NCI-H2107 treated with DMSO at 0.1 percent for 48 hours (cell line): ENCODE results near the gene TRAF7.
A peak's percentile ranks its signal among the peaks of the same experiment; 100 is the strongest.
"Not testable (repeated sequence)": the region's sequence is repeated elsewhere in the genome, so short reads cannot be mapped to it uniquely, and the experiment has no call there.

Source experiments
- DNase-seq: peaks from one replicate; lab custom pipeline; 2025; ENCODE audit not compliant: unreplicated experiment; lab: John Stamatoyannopoulos, UW

Gene TRAF7

GRCh38 chr16:2197765-2198164 lies 42.2 kb downstream of the TRAF7 start:
- no peak for DNase-seq

GRCh38 chr16:2198283-2198682 lies 42.7 kb downstream of the TRAF7 start:
- DNase-seq = no peak

- no peak for DNase-seq
Observed at GRCh38 chr16:2199095-2199494, 43.5 kb downstream of the TRAF7 start.

GRCh38 chr16:2199621-2200139 lies 44.1 kb downstream of the TRAF7 start:
- no peak for DNase-seq

GRCh38 chr16:2200313-2200712 lies 44.7 kb downstream of the TRAF7 start:
- DNase-seq = no peak

GRCh38 chr16:2203119-2203688 lies 47.6 kb downstream of the TRAF7 start:
- DNase-seq = not testable (repeated sequence)

- DNase-seq = no peak
Observed at GRCh38 chr16:2204416-2205103, 49.0 kb downstream of the TRAF7 start.

GRCh38 chr16:2205104-2205966 lies 49.8 kb downstream of the TRAF7 start, which contains the start of gene MLST8:
MLST8 (plus strand) TSS chr16:2205454; CDS start chr16:2206086, 632 bp downstream.
- DNase-seq = peak; percentile 24

GRCh38 chr16:2205967-2206313 lies 50.4 kb downstream of the TRAF7 start:
- no peak for DNase-seq

- DNase-seq = no peak
Observed at GRCh38 chr16:2206420-2206779, 50.8 kb downstream of the TRAF7 start.

GRCh38 chr16:2206780-2207433 lies 51.3 kb downstream of the TRAF7 start:
- peak; percentile 19 for DNase-seq

- no peak for DNase-seq
Observed at GRCh38 chr16:2207872-2208271, 52.3 kb downstream of the TRAF7 start.

- DNase-seq = peak; percentile 70
Observed at GRCh38 chr16:2208308-2208707, 52.7 kb downstream of the TRAF7 start.

GRCh38 chr16:2208772-2209171 lies 53.2 kb downstream of the TRAF7 start:
- no peak for DNase-seq

- DNase-seq = no peak
Observed at GRCh38 chr16:2209258-2210008, 53.9 kb downstream of the TRAF7 start.

- DNase-seq = no peak
Observed at GRCh38 chr16:2210009-2210332, 54.4 kb downstream of the TRAF7 start.

- no peak for DNase-seq
Observed at GRCh38 chr16:2210386-2211365, 55.1 kb downstream of the TRAF7 start, which contains the start of gene BRICD5. BRICD5 (minus strand) TSS chr16:2210863; CDS start chr16:2210833, 30 bp downstream.

GRCh38 chr16:2211923-2212347 lies 56.4 kb downstream of the TRAF7 start:
- DNase-seq = no peak
